H9 (cell line): ENCODE data around the gene MED15. TPM values are rescaled to one million over a fixed set of nuclear protein-coding genes. Genes with fewer than 3 reads are reported as not detected.

Experiments
- DNase-seq: peaks from one replicate; pipeline ENCODE4 v3.0.0-alpha.2; 2017
- H2AFZ ChIP-seq: one replicate; pipeline ENCODE4 v1.6.1; 2013; ENCODE audit warnings: mild to moderate bottlenecking, low read length, control low read depth, moderate library complexity
- H2AK5ac ChIP-seq: 2 replicates; pipeline ENCODE4 v1.6.1; 2013; ENCODE audit warnings: low read length, control low read depth, mixed read lengths; ENCODE audit not compliant: insufficient read length
- H2BK120ac ChIP-seq: one replicate; pipeline ENCODE4 v1.6.1; 2013; ENCODE audit warnings: low read depth, mild to moderate bottlenecking, low read length, control low read depth, inconsistent platforms; ENCODE audit not compliant: poor library complexity, severe bottlenecking
- H2BK12ac ChIP-seq: 2 replicates; pipeline ENCODE4 v1.6.1; 2013; ENCODE audit warnings: low read length, control low read depth, mixed read lengths, low read depth; ENCODE audit not compliant: insufficient read length
- H2BK15ac ChIP-seq: 2 replicates; pipeline ENCODE4 v1.6.1; 2013; ENCODE audit warnings: low read depth, low read length, control low read depth
- H2BK20ac ChIP-seq: one replicate; pipeline ENCODE4 v1.6.1; 2013; ENCODE audit warnings: low read depth, mild to moderate bottlenecking, low read length, control low read depth, inconsistent platforms; ENCODE audit not compliant: poor library complexity, severe bottlenecking
- H2BK5ac ChIP-seq: 2 replicates; pipeline ENCODE4 v1.6.1; 2013; ENCODE audit warnings: low read length, control low read depth, mixed read lengths; ENCODE audit not compliant: insufficient read length
- H3K14ac ChIP-seq: 2 replicates; pipeline ENCODE4 v1.6.1; 2013; ENCODE audit warnings: low read length, control low read depth; ENCODE audit not compliant: insufficient read depth
- H3K18ac ChIP-seq: 2 replicates; pipeline ENCODE4 v1.6.1; 2013; ENCODE audit warnings: low read depth, mild to moderate bottlenecking, mixed read lengths, low read length, control low read depth; ENCODE audit not compliant: insufficient read length
- H3K23ac ChIP-seq: 2 replicates; pipeline ENCODE4 v1.6.1; 2013; ENCODE audit warnings: low read length, control low read depth, mixed read lengths, low read depth; ENCODE audit not compliant: insufficient read length
- H3K23me2 ChIP-seq: 2 replicates; pipeline ENCODE4 v1.6.1; 2013; ENCODE audit warnings: low read depth, mild to moderate bottlenecking, mixed read lengths, low read length, control low read depth; ENCODE audit not compliant: insufficient read length, poor library complexity, severe bottlenecking
- H3K27ac ChIP-seq: 2 replicates; pipeline ENCODE4 v1.5.1; 2013; ENCODE audit warnings: low read length, control low read depth, mixed read lengths, low read depth; ENCODE audit not compliant: insufficient read length
- H3K27me3 ChIP-seq: 2 replicates; pipeline ENCODE4 v1.6.1; 2013; ENCODE audit warnings: low read length, control low read depth, inconsistent platforms; ENCODE audit not compliant: insufficient read depth
- H3K4ac ChIP-seq: 2 replicates; pipeline ENCODE4 v1.6.1; 2013; ENCODE audit warnings: low read depth, mild to moderate bottlenecking, control low read depth, inconsistent platforms, low read length, moderate library complexity
- H3K4me1 ChIP-seq: 2 replicates; pipeline ENCODE4 v1.6.1; 2013; ENCODE audit warnings: low read length, control low read depth, inconsistent platforms; ENCODE audit not compliant: insufficient read depth
- H3K4me2 ChIP-seq: 2 replicates; pipeline ENCODE4 v1.6.1; 2013; ENCODE audit warnings: low read length, control low read depth, mixed read lengths; ENCODE audit not compliant: insufficient read length, insufficient read depth
- H3K56ac ChIP-seq: 2 replicates; pipeline ENCODE4 v1.6.1; 2013; ENCODE audit warnings: low read depth, mild to moderate bottlenecking, mixed read lengths, low read length, control low read depth; ENCODE audit not compliant: insufficient read length
- H3K79me1 ChIP-seq: 2 replicates; pipeline ENCODE4 v1.6.1; 2013; ENCODE audit warnings: low read depth, mild to moderate bottlenecking, moderate library complexity, low read length, control low read depth, inconsistent platforms; ENCODE audit not compliant: insufficient read depth, poor library complexity, severe bottlenecking
- H3K79me2 ChIP-seq: 2 replicates; pipeline ENCODE4 v1.6.1; 2013; ENCODE audit warnings: low read length, control low read depth, inconsistent platforms; ENCODE audit not compliant: insufficient read depth
- H3K9ac ChIP-seq: 2 replicates; pipeline ENCODE4 v1.6.1; 2013; ENCODE audit warnings: low read length, control low read depth, mixed read lengths; ENCODE audit not compliant: insufficient read length; ENCODE audit errors: extremely low read depth
- H3K9me3 ChIP-seq: one replicate; pipeline ENCODE4 v1.6.1; 2013; ENCODE audit warnings: low read depth, low read length, inconsistent platforms; ENCODE audit not compliant: control insufficient read depth
- H3T11ph ChIP-seq: one replicate; pipeline ENCODE4 v1.6.1; 2013; ENCODE audit warnings: mild to moderate bottlenecking, low read length, control low read depth, inconsistent platforms
- H4K20me1 ChIP-seq: one replicate; pipeline ENCODE4 v1.6.1; 2013; ENCODE audit not compliant: control insufficient read depth, insufficient read length, insufficient read depth
- H4K5ac ChIP-seq: 2 replicates; pipeline ENCODE4 v1.6.1; 2013; ENCODE audit warnings: low read depth, mild to moderate bottlenecking, mixed read lengths, low read length, control low read depth; ENCODE audit not compliant: insufficient read length
- H4K8ac ChIP-seq: replicated peaks from 2 replicates; pipeline ENCODE4 v1.6.1; 2013; ENCODE audit warnings: low read length, control low read depth, mixed read lengths, low read depth; ENCODE audit not compliant: insufficient read length
- H4K91ac ChIP-seq: 2 replicates; pipeline ENCODE4 v1.6.1; 2013; ENCODE audit warnings: low read depth, mild to moderate bottlenecking, moderate library complexity, mixed read lengths, low read length, control low read depth; ENCODE audit not compliant: insufficient read length
- H3K27ac Mint-ChIP-seq, 3 experiments: 2 replicates in 2 of 3; 3 replicates in 1 of 3; pipeline ENCODE4 v1.8.0; 2020 to 2021; ENCODE audit warnings: mixed read lengths in 3 of 3, mild to moderate bottlenecking in 1 of 3, moderate library complexity in 1 of 3
- H3K27me3 Mint-ChIP-seq: 2 replicates; pipeline ENCODE4 v1.8.0; 2021; ENCODE audit warnings: low read depth, mild to moderate bottlenecking, moderate library complexity, mixed read lengths
- H3K36me3 Mint-ChIP-seq, 3 experiments: 2 replicates in 2 of 3; 3 replicates in 1 of 3; pipeline ENCODE4 v1.8.0; 2020 to 2021; ENCODE audit warnings: low read depth in 3 of 3, mixed read lengths in 3 of 3; ENCODE audit not compliant: insufficient read depth in 1 of 3
- H3K4me1 Mint-ChIP-seq, 2 experiments: 2 replicates each; pipeline ENCODE4 v1.8.0; 2020; ENCODE audit warnings: mixed read lengths in 2 of 2
- H3K4me3 Mint-ChIP-seq, 2 experiments: 2 replicates in 1 of 2; 3 replicates in 1 of 2; pipeline ENCODE4 v1.8.0; 2020 to 2021; ENCODE audit warnings: mild to moderate bottlenecking in 2 of 2, mixed read lengths in 2 of 2, moderate library complexity in 1 of 2
- H3K9me3 Mint-ChIP-seq, 2 experiments: 2 replicates in 1 of 2; 3 replicates in 1 of 2; pipeline ENCODE4 v1.8.0; 2020; ENCODE audit warnings: mild to moderate bottlenecking in 2 of 2, mixed read lengths in 2 of 2, moderate library complexity in 1 of 2
- WGBS: extraction: QIAGEN DNeasy Blood & Tissue Kit; methylation state at CpG from one replicate; pipeline ENCODE4 v1.1.7; 2013; ENCODE audit warnings: missing lambda C conversion rate, low lambda C conversion rate, mixed read lengths; ENCODE audit not compliant: insufficient read length; ENCODE audit errors: extremely low coverage; 5-methylcytosine and 5-hydroxymethylcytosine counted together
- total RNA-seq: library from RNA; stranded (reverse); gene quantifications from 2 replicates; pipeline ENCODE4 v1.2.1, GENCODE V29; 2021
- TF ChIP-seq, protein P1 (sequence below): fragments of 200-600 bp; sonication (generic); conservative IDR thresholded peaks from 3 replicates; pipeline ENCODE4 v1.8.0; 2021; ENCODE audit warnings: antibody characterized with exemption, mild to moderate bottlenecking

Gene MED15
- total RNA-seq, 1 experiment from 2014 or later = 47.4 TPM

DNA sequence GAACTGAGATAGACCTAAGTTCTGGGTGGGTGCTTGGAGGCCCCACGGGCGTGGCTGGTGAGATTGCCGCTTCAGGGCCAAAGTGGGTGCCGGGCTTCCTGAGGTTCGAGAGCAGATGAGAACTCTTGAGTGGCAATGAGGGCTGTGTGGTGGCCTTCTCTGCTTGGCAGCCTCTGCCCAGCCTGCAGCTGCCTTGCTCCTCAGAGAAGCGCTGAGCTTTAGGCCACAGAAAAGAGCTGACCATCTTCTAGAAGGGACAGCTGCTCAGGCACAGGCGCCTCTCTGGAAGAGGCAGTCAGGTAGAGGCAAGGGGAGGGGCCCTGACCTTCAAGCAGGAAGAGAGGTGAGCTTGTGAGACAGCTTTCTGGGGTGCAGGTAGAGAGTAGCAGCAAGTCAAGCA, 72.8 kb downstream of the MED15 start:
- Histone ChIP-seq H2BK20ac (no peak overlapping the region), H3K9ac (no peak overlapping the region), H4K5ac (no peak overlapping the region), H3T11ph (no peak overlapping the region), H2BK12ac (no peak overlapping the region), H4K91ac (no peak overlapping the region), H4K20me1 (peaks cover 2% of the 10 kb centered on the region), H2BK5ac (no peak overlapping the region), H3K27ac (no peak overlapping the region), H2AFZ (no peak overlapping the region), H3K4me2 (no peak overlapping the region), H3K18ac (no peak overlapping the region), H2BK15ac (no peak overlapping the region), H3K9me3 (no peaks in the 10 kb centered on the region), H3K79me2 (no peaks in the 10 kb centered on the region), H3K79me1 (no peaks in the 10 kb centered on the region), H3K14ac (no peak overlapping the region), H2AK5ac (no peak overlapping the region), H4K8ac (no peak overlapping the region), H3K27me3 (no peaks in the 10 kb centered on the region), H3K4me1 (no peaks in the 10 kb centered on the region), H2BK120ac (no peak overlapping the region), H3K23me2 (no peaks in the 10 kb centered on the region), H3K56ac (no peak overlapping the region), H3K4ac (no peak overlapping the region), H3K23ac (no peak overlapping the region)
- Mint-ChIP-seq H3K36me3 (peaks cover 3 to 42% (median 22%) of the 10 kb centered on the region in 3 experiments; a peak in 6 of 7 replicates), H3K27ac (peak overlapping the region in 2 of 3 experiments; percentile 50 to 89; a peak in 3 of 7 replicates), H3K4me1 (peaks cover 6 to 19% of the 10 kb centered on the region in 2 experiments), H3K4me3 (no peak overlapping the region), H3K9me3 (no peaks in the 10 kb centered on the region), H3K27me3 (no peaks in the 10 kb centered on the region)
- DNase-seq = no peak
- TF ChIP-seq, protein P1, sequence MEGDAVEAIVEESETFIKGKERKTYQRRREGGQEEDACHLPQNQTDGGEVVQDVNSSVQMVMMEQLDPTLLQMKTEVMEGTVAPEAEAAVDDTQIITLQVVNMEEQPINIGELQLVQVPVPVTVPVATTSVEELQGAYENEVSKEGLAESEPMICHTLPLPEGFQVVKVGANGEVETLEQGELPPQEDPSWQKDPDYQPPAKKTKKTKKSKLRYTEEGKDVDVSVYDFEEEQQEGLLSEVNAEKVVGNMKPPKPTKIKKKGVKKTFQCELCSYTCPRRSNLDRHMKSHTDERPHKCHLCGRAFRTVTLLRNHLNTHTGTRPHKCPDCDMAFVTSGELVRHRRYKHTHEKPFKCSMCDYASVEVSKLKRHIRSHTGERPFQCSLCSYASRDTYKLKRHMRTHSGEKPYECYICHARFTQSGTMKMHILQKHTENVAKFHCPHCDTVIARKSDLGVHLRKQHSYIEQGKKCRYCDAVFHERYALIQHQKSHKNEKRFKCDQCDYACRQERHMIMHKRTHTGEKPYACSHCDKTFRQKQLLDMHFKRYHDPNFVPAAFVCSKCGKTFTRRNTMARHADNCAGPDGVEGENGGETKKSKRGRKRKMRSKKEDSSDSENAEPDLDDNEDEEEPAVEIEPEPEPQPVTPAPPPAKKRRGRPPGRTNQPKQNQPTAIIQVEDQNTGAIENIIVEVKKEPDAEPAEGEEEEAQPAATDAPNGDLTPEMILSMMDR = no peak
- no CpG with 5 or more reads among the region's 7 CpGs for WGBS
